VCaP (cell line): ENCODE results near the gene CYP2A13.
"Not testable (repeated sequence)": the region's sequence is repeated elsewhere in the genome, so short reads cannot be mapped to it uniquely, and the experiment has no call there.

Experiments
- H3K27ac ChIP-seq: fragments of 450-650 bp; 2 replicates; pipeline ENCODE4 v1.5.1; 2017
- CTCF ChIP-seq: fragments of 450-650 bp; conservative IDR thresholded peaks from 2 replicates; pipeline ENCODE4 v1.5.1; 2017; ENCODE audit warnings: mild to moderate bottlenecking, moderate library complexity

Gene CYP2A13

DNA sequence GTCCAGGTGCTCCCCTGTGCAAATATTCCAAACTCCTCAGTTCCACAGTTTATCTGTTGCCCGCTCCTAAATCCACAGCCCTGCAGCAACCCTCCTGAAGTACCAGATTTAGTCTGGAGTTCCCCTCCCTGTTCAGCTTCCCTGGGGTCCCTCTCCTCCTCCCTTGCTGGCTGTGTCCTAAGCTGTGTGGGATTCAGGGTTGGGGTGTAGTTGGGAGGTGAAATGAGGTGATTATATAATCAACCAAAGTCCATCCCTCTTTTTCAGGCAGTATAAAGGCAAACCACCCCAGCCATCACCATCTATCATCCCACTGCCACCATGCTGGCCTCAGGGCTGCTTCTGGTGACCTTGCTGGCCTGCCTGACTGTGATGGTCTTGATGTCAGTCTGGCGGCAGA is at the start of gene CYP2A13:
CYP2A13 (plus strand) TSS at position 301 of the 400 bp plus-strand sequence; CDS start at position 322, 21 bp downstream.
- H3K27ac ChIP-seq: no peak within 1 kb of the TSS
- no peak for TF ChIP-seq CTCF

- no peak overlapping the region for H3K27ac ChIP-seq
- TF ChIP-seq CTCF: no peak
These were observed 48.4 kb upstream of the CYP2A13 start for GRCh38 chr19:41039806-41040205.

- H3K27ac ChIP-seq: not testable (repeated sequence)
These were observed 43.2 kb upstream of the CYP2A13 start for GRCh38 chr19:41045095-41045494.

DNA sequence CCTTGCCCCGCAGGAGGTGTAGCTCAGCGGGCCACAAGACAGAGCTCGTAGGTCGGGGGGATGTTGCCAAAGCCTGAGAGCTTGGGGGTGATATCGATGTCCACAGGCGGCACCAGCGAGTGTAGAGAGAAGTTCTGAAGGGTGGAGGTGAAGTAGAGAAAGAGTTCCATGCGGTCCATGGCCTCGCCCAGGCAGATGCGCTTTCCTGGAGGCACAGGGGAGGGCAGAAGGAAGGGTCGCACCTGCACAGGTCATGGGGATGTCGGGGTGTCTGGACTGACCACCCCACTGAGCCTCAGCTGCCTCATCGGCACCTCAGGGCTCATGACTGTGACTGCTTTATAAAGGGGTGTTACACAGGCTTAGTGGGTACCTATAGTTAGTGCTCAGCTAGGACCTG is 37.8 kb upstream of the CYP2A13 start:
- no peak overlapping the region for H3K27ac ChIP-seq
- TF ChIP-seq CTCF: no peak

DNA sequence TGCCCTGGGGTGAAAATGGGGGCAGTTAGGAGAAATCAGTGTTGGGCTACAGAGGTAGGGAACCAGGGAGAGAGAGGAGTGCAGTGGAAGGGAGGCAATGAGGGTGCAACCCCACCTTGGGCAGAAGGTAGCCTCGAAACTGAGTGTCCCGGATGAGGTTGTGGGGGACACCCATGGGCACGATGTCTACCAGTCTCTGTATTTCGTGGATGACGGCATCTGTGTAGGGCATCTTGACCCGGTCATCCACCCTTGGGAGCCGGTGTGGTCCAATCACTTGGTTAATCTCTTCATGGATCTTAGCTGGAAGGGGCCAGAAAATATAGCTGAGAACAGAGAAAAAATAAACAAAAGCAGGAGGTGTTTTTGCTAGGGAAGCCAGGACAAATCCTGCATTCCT is 36.1 kb upstream of the CYP2A13 start:
- not testable (repeated sequence) for H3K27ac ChIP-seq

GRCh38 chr19:41053331-41053730 is 34.9 kb upstream of the CYP2A13 start:
- not testable (repeated sequence) for H3K27ac ChIP-seq

- no peak overlapping the region for H3K27ac ChIP-seq
- TF ChIP-seq CTCF: no peak
These were observed 23.2 kb upstream of the CYP2A13 start for GRCh38 chr19:41064974-41065569.

DNA sequence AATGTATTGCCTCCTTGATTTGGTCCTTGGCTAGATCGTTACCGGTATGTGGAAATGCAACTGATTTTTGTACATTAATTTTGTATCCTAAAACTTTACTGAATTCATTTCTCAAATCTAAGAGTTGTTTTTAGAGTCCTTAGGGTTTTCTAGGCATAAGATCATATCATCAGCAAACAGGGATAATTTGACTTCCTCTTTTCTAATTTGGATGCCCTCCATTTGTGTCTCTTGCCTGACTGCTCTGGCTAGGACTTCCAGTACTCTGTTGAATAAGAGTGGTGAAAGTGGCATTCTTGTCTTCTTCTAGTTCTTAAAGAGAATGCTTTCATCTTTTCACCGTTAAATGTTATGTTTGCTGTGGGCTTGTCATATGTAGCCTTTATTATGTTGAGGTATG is 12.0 kb upstream of the CYP2A13 start:
- TF ChIP-seq CTCF: no peak
- H3K27ac ChIP-seq: no peak overlapping the region

DNA sequence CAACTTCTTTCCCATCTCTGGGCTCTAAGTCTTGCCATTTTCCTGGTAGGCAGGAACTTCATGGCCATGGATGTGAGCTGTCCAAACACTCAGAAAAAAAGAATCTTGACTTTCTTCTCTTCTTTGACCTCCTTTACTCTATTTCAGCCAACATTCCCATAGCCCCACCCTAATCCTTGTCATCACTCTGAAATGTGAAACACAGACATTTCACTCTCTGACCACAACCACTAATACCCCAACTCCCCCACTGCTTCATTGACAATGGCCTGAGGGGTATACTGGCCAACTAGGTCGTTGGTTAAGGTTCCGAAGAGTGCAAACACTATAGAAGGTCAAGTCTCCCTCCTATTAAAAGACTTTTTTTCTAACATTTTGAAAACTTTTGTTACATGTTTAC is 4.7 kb upstream of the CYP2A13 start:
- TF ChIP-seq CTCF: no peak
- no peak overlapping the region for H3K27ac ChIP-seq
